ENCODE data around the gene KCNE3.

DNA sequence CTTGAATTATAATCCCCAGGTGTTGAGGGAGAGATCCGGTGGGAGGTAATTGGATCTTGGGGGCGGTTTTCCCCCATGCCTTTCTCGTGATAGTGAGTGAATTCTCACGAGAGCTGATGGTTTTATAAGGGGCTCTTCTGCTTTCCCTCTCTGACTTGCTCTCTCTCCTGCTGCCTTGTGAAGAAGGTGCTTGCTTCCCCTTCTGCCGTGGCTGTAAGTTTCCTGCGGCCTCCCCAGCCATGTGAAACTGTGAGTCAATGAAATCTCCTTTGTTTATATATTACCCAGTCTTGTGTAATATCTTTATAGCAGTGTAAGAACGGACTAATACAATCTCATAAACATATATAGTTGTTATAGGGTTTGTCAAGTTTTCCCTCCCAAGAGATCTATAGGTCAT, 32.8 kb downstream of the KCNE3 start:
- TF ChIP-seq, protein P1, sequence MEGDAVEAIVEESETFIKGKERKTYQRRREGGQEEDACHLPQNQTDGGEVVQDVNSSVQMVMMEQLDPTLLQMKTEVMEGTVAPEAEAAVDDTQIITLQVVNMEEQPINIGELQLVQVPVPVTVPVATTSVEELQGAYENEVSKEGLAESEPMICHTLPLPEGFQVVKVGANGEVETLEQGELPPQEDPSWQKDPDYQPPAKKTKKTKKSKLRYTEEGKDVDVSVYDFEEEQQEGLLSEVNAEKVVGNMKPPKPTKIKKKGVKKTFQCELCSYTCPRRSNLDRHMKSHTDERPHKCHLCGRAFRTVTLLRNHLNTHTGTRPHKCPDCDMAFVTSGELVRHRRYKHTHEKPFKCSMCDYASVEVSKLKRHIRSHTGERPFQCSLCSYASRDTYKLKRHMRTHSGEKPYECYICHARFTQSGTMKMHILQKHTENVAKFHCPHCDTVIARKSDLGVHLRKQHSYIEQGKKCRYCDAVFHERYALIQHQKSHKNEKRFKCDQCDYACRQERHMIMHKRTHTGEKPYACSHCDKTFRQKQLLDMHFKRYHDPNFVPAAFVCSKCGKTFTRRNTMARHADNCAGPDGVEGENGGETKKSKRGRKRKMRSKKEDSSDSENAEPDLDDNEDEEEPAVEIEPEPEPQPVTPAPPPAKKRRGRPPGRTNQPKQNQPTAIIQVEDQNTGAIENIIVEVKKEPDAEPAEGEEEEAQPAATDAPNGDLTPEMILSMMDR (IDR thresholded peaks at IDR 0.05): no peak
- TF ChIP-seq EP300 (IDR thresholded peaks at IDR 0.05): no peak
